Stomach (tissue), 19 donors: ENCODE data around the gene LRRC75B. TPM values are rescaled to one million over a fixed set of nuclear protein-coding genes. Genes with fewer than 3 reads are reported as not detected.
A peak's percentile ranks its signal among the peaks of the same experiment; 100 is the strongest.
"Not testable (repeated sequence)": the region's sequence is repeated elsewhere in the genome, so short reads cannot be mapped to it uniquely, and the experiment has no call there.

Experiments used
- DNase-seq, 2 donors: peaks; one replicate each; pipeline versions ENCODE4 v3.0.0 to v3.0.0-alpha.2; 2013 to 2019
- H3K27ac ChIP-seq, 5 donors: fragments of 200-600 bp in 4 of 5; sonication (generic) in 4 of 5; one replicate each; pipeline ENCODE4 v1.5.1; 2013 to 2019; ENCODE audit warnings: mild to moderate bottlenecking in 1 of 5, moderate library complexity in 1 of 5
- H3K27me3 ChIP-seq, 3 donors: fragments of 200-600 bp; sonication (generic); one replicate each; pipeline ENCODE4 v1.5.1; 2017 to 2019; ENCODE audit warnings: mixed run types in 1 of 3
- H3K36me3 ChIP-seq, 4 donors: fragments of 200-600 bp; sonication (generic); 1 replicate in 3 of 4; 2 replicates in 1 of 4; pipeline ENCODE4 v1.5.1; 2016 to 2019
- H3K4me1 ChIP-seq, 4 donors: fragments of 200-600 bp; sonication (generic); one replicate each; pipeline ENCODE4 v1.5.1; 2016 to 2019
- H3K4me3 ChIP-seq, 4 donors: fragments of 200-600 bp; sonication (generic) in 3 of 4; one replicate each; pipeline ENCODE4 v1.5.1; 2016 to 2019; ENCODE audit warnings: mild to moderate bottlenecking in 1 of 4
- H3K9me3 ChIP-seq, 4 donors: fragments of 200-600 bp; sonication (generic); one replicate each; pipeline ENCODE4 v1.5.1; 2016 to 2019
- EP300 ChIP-seq: sonication (generic); formaldehyde crosslinking; IDR thresholded peaks from one replicate; pipeline ENCODE4 v1.6.1; 2017; ENCODE audit warnings: antibody characterized with exemption
- POLR2A ChIP-seq, 4 donors: fragments of 450-650 bp; IDR thresholded peaks; one replicate each; pipeline ENCODE4 v1.6.1; 2016; ENCODE audit warnings: antibody characterized with exemption in 4 of 4, control low read depth in 2 of 4, mild to moderate bottlenecking in 1 of 4, moderate library complexity in 1 of 4
- POLR2AphosphoS5 ChIP-seq, 3 donors: sonication (generic); formaldehyde crosslinking; IDR thresholded peaks; one replicate each; pipeline ENCODE4 v1.6.1; 2016; ENCODE audit warnings: antibody characterized with exemption in 3 of 3
- WGBS, 5 donors: extraction: QIAGEN DNeasy Blood & Tissue Kit in 3 of 5; methylation state at CpG; one replicate each; pipeline versions ENCODE4 v1.1.5 to v1.1.7; 2013 to 2018; 5-methylcytosine and 5-hydroxymethylcytosine counted together
- intact Hi-C: fragments of 100-400 bp; cut with DNase I; formaldehyde crosslinking; loops from one replicate; pipeline ENCODE4 v1.15.1; 2023; ENCODE audit warnings: low total_unique reads
- long read RNA-seq, 10 donors: transcript quantifications; one replicate each; lab custom pipeline, GENCODE V29; 2026
- polyA plus RNA-seq, 3 donors: library from polyadenylated mRNA; stranded (reverse); fragments of 200-250 nt; gene quantifications; one replicate each; pipeline ENCODE4 v1.2.3, GENCODE V29; 2013
- total RNA-seq, 5 donors: library from RNA; depleted of rRNA; stranded (reverse); fragments of >200 nt; gene quantifications; one replicate each; pipeline versions ENCODE4 v1.1.0 to v1.2.3, GENCODE V29; 2014 to 2016
- TF ChIP-seq, protein P1 (sequence below), 7 experiments: fragments of 450-650 bp in 4 of 7; fragments of 200-600 bp in 3 of 7; sonication (generic) in 3 of 7; IDR thresholded peaks; one replicate each; pipeline ENCODE4 v1.5.1; 2016 to 2019; ENCODE audit warnings: antibody characterized with exemption in 7 of 7, control low read depth in 2 of 7, mild to moderate bottlenecking in 1 of 7
- donor health status: healthy with polysubstance abuse.
- donor health status: Bipolar disorder and iron deficiency.
- donor health status: healthy.

LRRC75B gene
- total RNA-seq (10 to 100 TPM in 4 of 5 donors, 1 to 10 TPM in 1; 7.2 to 31.7 (median 24.8) TPM), polyA plus RNA-seq (10 to 100 TPM in 2 of 3 donors, 1 to 10 TPM in 1; 8.6 to 28.5 (median 26.1) TPM)
- long read RNA-seq, donor 1, partial matches to known transcripts: 0 of 1 reads
- long read RNA-seq, donor 1, other reads (novel, unspliced or antisense): 0 of 1 reads
- long read RNA-seq, donor 2, partial matches to known transcripts: 6 of 7 reads
- long read RNA-seq, donor 2, other reads (novel, unspliced or antisense): 0 of 7 reads
- long read RNA-seq, donor 3, partial matches to known transcripts: 0 of 4 reads
- long read RNA-seq, donor 3, other reads (novel, unspliced or antisense): 0 of 4 reads
- long read RNA-seq, donor 4: 0 reads
- long read RNA-seq, donor 5, partial matches to known transcripts: 0 of 5 reads
- long read RNA-seq, donor 5, other reads (novel, unspliced or antisense): 0 of 5 reads
- long read RNA-seq, donor 6, partial matches to known transcripts: 13 of 22 reads
- long read RNA-seq, donor 6, other reads (novel, unspliced or antisense): 0 of 22 reads
- long read RNA-seq, donor 7, partial matches to known transcripts: 0 of 3 reads
- long read RNA-seq, donor 7, other reads (novel, unspliced or antisense): 0 of 3 reads
- long read RNA-seq, donor 8, partial matches to known transcripts: 0 of 2 reads
- long read RNA-seq, donor 8, other reads (novel, unspliced or antisense): 0 of 2 reads
- long read RNA-seq, donor 9: 0 reads
- long read RNA-seq, donor 10, partial matches to known transcripts: 0 of 1 reads
- long read RNA-seq, donor 10, other reads (novel, unspliced or antisense): 0 of 1 reads

GRCh38 chr22:24592851-24593558 is at the start of gene LRRC75B:
TSS of gene LRRC75B (minus strand) at chr22:24593073. CDS start at chr22:24593039, 34 bp downstream.
- Histone ChIP-seq H3K27ac (peak within 1 kb of the TSS; percentile 52 to 89 (median 84)), H3K4me1 (peaks cover 17 to 61% (median 54%) of the 10 kb centered on the region in 4 donors), H3K36me3 (peaks cover 0 to 19% (median 17%) of the 10 kb centered on the region in 4 donors), H3K4me3 (peak within 1 kb of the TSS; percentile 68 to 90 (median 76)), H3K9me3 (no peaks in the 10 kb centered on the region), H3K27me3 (no peaks in the 10 kb centered on the region)
- TF ChIP-seq POLR2AphosphoS5 (IDR thresholded peaks at IDR 0.05) (peak; percentile 65 to 77 (median 75)), EP300 (no peak), POLR2A (IDR thresholded peaks at IDR 0.05) (peak in 1 of 4 donors; percentile 26)
- TF ChIP-seq, protein P1, sequence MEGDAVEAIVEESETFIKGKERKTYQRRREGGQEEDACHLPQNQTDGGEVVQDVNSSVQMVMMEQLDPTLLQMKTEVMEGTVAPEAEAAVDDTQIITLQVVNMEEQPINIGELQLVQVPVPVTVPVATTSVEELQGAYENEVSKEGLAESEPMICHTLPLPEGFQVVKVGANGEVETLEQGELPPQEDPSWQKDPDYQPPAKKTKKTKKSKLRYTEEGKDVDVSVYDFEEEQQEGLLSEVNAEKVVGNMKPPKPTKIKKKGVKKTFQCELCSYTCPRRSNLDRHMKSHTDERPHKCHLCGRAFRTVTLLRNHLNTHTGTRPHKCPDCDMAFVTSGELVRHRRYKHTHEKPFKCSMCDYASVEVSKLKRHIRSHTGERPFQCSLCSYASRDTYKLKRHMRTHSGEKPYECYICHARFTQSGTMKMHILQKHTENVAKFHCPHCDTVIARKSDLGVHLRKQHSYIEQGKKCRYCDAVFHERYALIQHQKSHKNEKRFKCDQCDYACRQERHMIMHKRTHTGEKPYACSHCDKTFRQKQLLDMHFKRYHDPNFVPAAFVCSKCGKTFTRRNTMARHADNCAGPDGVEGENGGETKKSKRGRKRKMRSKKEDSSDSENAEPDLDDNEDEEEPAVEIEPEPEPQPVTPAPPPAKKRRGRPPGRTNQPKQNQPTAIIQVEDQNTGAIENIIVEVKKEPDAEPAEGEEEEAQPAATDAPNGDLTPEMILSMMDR (IDR thresholded peaks at IDR 0.05): peak in 1 of 7 experiments; percentile 11
- DNase-seq: peak; percentile 93 to 95
- intact Hi-C loops: no loop called here
- WGBS, 5 donors: 3 to 5% (median 4%) methylated on average over 29 to 72 of the region's 72 CpGs

GRCh38 chr22:24642307-24642706 is 49.4 kb upstream of the LRRC75B start:
- H3K9me3 ChIP-seq, H3K36me3 ChIP-seq, H3K4me1 ChIP-seq, H3K27me3 ChIP-seq, intact Hi-C loops, H3K27ac ChIP-seq, DNase-seq, H3K4me3 ChIP-seq: not testable (repeated sequence)
- 71 to 100% (median 91%) methylated on average over 1 of the region's 1 CpG for WGBS, 5 donors

DNA sequence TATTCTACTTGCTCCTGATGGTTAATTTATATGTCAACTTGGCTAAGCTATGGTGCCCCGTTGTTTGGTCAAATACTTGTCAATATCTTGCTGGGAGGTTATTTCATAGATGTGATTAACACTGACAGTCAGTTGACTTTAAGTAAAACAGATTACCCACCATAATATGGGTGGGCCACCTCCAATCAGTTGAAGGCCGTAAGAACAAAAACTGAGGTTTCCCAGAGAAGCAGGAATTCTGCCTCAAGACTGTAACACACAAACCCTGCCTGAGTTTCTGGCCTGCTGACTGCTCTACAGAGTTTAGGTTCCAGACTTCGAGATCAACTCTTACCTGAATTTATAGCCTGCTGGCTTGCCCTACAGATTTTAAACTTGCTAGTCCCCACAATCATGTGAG is 43.6 kb upstream of the LRRC75B start:
- DNase-seq, H3K27me3 ChIP-seq, H3K36me3 ChIP-seq, intact Hi-C loops, H3K27ac ChIP-seq, H3K9me3 ChIP-seq, H3K4me3 ChIP-seq: not testable (repeated sequence)
- 82 to 90% (median 86%) methylated on average over 3 of the region's 3 CpGs for WGBS, 5 donors
- peaks cover 0 to 17% (median 10%) of the 10 kb centered on the region in 4 donors for H3K4me1 ChIP-seq

- peaks cover 0 to 24% (median 13%) of the 10 kb centered on the region in 4 donors for H3K4me1 ChIP-seq
- H3K4me3 ChIP-seq, H3K27ac ChIP-seq, DNase-seq, H3K27me3 ChIP-seq, intact Hi-C loops, H3K9me3 ChIP-seq, H3K36me3 ChIP-seq: not testable (repeated sequence)
- WGBS, 5 donors: 41 to 47% (median 42%) methylated on average over 8 to 10 of the region's 10 CpGs
Measured at GRCh38 chr22:24634776-24635389, 42.0 kb upstream of the LRRC75B start.

- H3K9me3 ChIP-seq, H3K36me3 ChIP-seq, intact Hi-C loops, H3K27me3 ChIP-seq, H3K4me3 ChIP-seq, H3K27ac ChIP-seq: not testable (repeated sequence)
- DNase-seq: peak in 1 of 2 donors; percentile 50
- 46 to 64% (median 58%) methylated on average over 14 to 16 of the region's 16 CpGs for WGBS, 5 donors
- peaks cover 0 to 24% (median 13%) of the 10 kb centered on the region in 4 donors for H3K4me1 ChIP-seq
Measured at GRCh38 chr22:24633231-24634023, 40.6 kb upstream of the LRRC75B start.

GRCh38 chr22:24632642-24633041 is 39.8 kb upstream of the LRRC75B start:
- WGBS, 5 donors: 15 to 42% (median 30%) methylated on average over 2 to 13 of the region's 13 CpGs
- H3K27me3 ChIP-seq, H3K27ac ChIP-seq: not testable (repeated sequence)

DNA sequence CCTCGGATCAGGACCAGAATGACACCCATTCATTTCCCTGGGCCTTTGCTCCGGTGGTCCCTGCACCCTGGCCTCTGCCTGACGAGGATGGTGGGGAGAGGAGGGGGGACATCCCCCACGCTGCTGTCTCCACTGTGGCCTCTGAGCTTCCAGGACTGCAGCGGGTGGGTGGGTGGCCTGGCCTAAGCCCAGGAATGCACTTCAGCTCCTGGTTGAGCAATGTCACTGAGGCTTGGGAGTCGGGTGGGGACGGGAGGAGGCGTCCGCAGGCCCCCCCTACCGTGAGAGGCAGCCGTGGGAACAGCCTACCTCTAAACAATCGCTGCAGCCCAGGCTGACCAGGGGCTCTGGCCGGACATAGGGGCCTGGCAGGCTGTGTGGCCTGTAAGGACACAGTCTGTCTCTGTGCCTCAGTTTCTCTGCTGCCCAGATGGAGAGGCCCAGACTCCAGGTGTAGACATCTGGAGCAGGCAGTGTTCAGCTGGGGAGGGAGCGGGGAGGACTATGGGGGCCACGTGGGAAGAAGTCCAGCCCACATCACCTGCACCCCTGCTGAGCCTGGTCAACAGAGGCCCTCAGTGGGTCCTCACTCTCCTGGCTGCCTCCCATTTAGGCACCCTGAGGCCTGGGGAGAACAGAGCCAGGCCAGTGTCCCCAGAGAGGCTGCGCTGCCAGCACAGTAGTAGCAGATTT is 38.7 kb upstream of the LRRC75B start:
- DNase-seq: peak in 1 of 2 donors; percentile 65
- H3K36me3 ChIP-seq, intact Hi-C loops, H3K4me3 ChIP-seq, H3K9me3 ChIP-seq, H3K27me3 ChIP-seq: not testable (repeated sequence)
- H3K27ac ChIP-seq: peak overlapping the region in 2 of 5 donors; percentile 7 to 49
- peaks cover 0 to 24% (median 13%) of the 10 kb centered on the region in 4 donors for H3K4me1 ChIP-seq
- 26 to 73% (median 59%) methylated on average over 6 to 16 of the region's 16 CpGs for WGBS, 5 donors

More at GRCh38 chr22:24632642-24633041, 39.8 kb upstream of the LRRC75B start:
- H3K9me3 ChIP-seq, H3K36me3 ChIP-seq, H3K4me3 ChIP-seq, intact Hi-C loops: not testable (repeated sequence)
- peak in 1 of 2 donors; percentile 70 for DNase-seq
- H3K4me1 ChIP-seq: peaks cover 0 to 24% (median 13%) of the 10 kb centered on the region in 4 donors

DNA sequence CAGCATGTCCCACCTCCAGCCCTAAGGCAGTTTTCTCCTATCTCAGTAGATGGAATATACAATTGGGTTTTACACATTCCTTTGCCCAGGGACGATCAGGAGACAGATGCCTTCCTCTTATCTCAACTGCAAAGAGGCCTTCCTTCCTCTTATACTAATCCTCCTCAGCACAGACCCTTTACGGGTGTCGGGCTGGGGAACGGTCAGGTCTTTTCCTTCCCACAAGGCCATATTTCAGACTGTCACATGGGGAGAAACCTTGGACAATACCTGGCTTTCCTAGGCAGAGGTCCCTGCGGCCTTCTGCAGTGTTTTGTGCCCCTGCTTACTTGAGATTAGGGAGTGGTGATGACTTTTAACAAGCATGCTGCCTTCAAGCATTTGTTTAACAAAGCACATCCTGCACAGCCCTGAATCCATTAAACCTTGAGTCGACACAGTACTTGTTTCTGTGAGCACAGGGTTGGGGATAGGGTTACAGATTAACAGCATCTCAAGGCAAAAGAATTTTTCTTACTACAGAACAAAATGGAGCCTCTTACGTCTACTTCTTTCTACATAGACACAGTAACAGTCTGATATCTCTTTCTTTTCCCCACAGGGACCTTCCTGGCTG is 38.0 kb upstream of the LRRC75B start:
- intact Hi-C loops, H3K27me3 ChIP-seq, H3K36me3 ChIP-seq, H3K9me3 ChIP-seq, DNase-seq, H3K4me3 ChIP-seq: not testable (repeated sequence)
- 49 to 56% (median 51%) methylated on average over 7 of the region's 7 CpGs for WGBS, 5 donors
- H3K27ac ChIP-seq: peak overlapping the region in 2 of 5 donors; percentile 7 to 49
- H3K4me1 ChIP-seq: peaks cover 0 to 24% (median 13%) of the 10 kb centered on the region in 4 donors
